SIG-M5 treated with dmso at 0.1 percent for 504 hours (cell line): ENCODE measurements around the gene CAST.

ENCODE experiments used
- DNase-seq: peaks from one replicate; lab custom pipeline; 2025; ENCODE audit not compliant: unreplicated experiment; lab: John Stamatoyannopoulos, UW

Gene CAST

DNA sequence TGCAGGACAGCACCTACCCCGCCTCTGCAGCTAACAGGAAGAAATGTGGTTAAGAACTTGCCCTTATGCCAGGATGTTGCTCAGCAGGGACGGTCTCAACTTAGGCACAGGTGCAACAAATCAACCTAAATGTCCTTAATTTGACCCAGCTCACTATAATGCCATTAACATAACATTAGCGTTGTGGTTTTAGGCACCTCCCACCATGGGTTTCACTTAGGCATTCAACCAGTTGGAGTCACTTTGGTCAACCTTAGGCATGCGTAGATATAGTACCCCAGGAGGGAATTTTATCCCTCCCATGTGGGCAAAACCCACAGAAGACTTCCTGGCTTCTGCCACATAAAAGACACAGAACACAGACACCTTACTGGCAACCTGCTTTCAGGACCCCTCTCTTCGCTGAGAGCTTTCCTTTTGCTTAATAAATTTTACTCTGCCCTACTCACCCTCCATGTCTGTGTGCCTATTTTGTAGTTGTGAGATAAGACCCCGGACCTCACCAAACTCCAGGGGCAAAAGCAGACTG is 154.3 kb downstream of the CAST start:
- DNase-seq = no peak

GRCh38 chr5:96816991-96817390 is 154.8 kb downstream of the CAST start:
- no peak for DNase-seq

DNA sequence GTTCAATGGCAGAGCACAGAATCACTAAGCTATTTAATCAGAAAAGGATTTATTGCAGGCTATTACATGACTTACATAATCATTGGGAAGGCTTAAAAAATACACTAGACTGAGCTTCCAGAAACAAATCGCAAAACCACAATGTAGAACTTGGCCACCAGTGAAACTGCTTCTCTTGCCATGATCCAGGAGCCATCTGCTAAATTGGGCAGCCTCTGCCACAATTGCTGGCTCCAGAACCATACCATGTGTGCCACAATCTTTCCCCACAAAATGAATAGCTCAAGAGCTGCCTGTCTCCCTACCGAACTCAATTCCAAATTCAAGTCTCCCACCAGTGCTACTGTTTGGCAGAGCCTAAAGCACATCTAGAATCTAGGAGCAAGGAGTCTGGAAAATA is 155.3 kb downstream of the CAST start:
- no peak for DNase-seq

GRCh38 chr5:96818125-96818788 is 156.1 kb downstream of the CAST start:
- no peak for DNase-seq

- DNase-seq = no peak
Measured at GRCh38 chr5:96819806-96820205, 157.6 kb downstream of the CAST start.

- DNase-seq = no peak
Measured at GRCh38 chr5:96821260-96821916, 159.2 kb downstream of the CAST start.

DNA sequence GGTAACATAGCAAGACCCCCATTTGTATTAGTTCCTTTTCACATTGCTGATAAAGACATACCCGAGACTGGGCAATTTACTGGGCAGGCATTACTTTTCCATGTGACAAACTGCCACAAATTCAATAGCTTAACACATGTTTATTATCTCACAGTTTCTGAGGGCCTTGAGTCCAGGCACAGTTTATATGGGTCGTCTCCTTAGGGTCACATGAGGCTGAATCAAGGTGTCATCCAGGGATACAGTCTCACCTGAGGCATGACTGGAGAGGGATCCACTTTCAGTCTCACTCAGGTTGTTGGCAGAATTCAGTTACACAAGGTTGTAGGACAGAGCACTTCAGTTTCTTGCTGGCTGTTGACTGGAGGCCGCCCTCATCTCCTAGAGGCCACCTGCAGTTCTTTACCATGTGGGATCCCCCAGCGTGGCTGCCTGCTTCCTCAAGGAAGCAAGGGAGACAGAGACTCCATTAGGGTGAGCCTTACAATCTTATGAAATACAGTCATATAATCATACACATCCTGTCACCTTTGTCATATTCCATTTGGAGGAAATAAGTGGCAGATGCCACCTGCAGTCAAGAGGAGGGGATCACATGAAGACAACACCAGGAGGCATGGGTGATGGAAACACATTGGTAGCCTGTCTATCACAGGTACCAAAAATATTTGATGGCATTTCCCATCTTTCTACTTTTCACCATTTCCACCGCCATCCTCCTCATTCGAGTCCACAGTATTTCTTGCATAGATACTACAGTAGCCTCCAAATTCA is 160.7 kb downstream of the CAST start:
- no peak for DNase-seq

- peak; percentile 36 for DNase-seq
Measured at GRCh38 chr5:96823900-96824380, 161.8 kb downstream of the CAST start.
